Fibroblast of the aortic adventitia (primary cell): Measurements from ENCODE around the gene RBMS3. TPM values are rescaled to one million over a fixed set of nuclear protein-coding genes. Genes with fewer than 3 reads are reported as not detected.

Source experiments
- DNase-seq: peaks from one replicate; pipeline ENCODE4 v3.0.0-alpha.2; 2010; ENCODE audit warnings: low read depth
- H3K4me3 ChIP-seq: 2 replicates; pipeline ENCODE4 v1.5.1; 2011; ENCODE audit warnings: low read depth, mild to moderate bottlenecking, control low read depth, low read length, moderate library complexity
- CTCF ChIP-seq: IDR thresholded peaks from 2 replicates; pipeline ENCODE4 v1.5.1; 2011; ENCODE audit warnings: mild to moderate bottlenecking, low read length, control low read depth, inconsistent platforms; ENCODE audit not compliant: insufficient read depth
- total RNA-seq: library from RNA; depleted of rRNA; stranded (reverse); fragments of >200 nt; gene quantifications from 2 replicates; pipeline ENCODE4 v1.2.3, GENCODE V29; 2012; ENCODE audit warnings: low replicate concordance

RBMS3 gene
- total RNA-seq, 1 donor = 84.1 TPM

- H3K4me3 ChIP-seq = no peak overlapping the region
- DNase-seq = no peak
- no peak for TF ChIP-seq CTCF
Observed at GRCh38 chr3:29331035-29331434, 50.2 kb downstream of the RBMS3 start.

- DNase-seq = no peak
- no peak for TF ChIP-seq CTCF
- peak overlapping the region; percentile 29 for H3K4me3 ChIP-seq
Observed at GRCh38 chr3:29331456-29332194, 50.8 kb downstream of the RBMS3 start.

GRCh38 chr3:29332195-29332637, 51.3 kb downstream of the RBMS3 start:
- no peak for DNase-seq
- peak overlapping the region; percentile 23 for H3K4me3 ChIP-seq
- no peak for TF ChIP-seq CTCF

GRCh38 chr3:29333576-29333975, 52.7 kb downstream of the RBMS3 start:
- no peak overlapping the region for H3K4me3 ChIP-seq
- no peak for TF ChIP-seq CTCF
- peak; percentile 54 for DNase-seq

- no peak overlapping the region for H3K4me3 ChIP-seq
- no peak for DNase-seq
- TF ChIP-seq CTCF = no peak
Observed at GRCh38 chr3:29334706-29335105, 53.8 kb downstream of the RBMS3 start.

- peak; percentile 99 for DNase-seq
- H3K4me3 ChIP-seq = peak overlapping the region; percentile 51
- no peak for TF ChIP-seq CTCF
Observed at GRCh38 chr3:29335438-29335837, 54.6 kb downstream of the RBMS3 start.

- DNase-seq = peak; percentile 68
- TF ChIP-seq CTCF = no peak
- H3K4me3 ChIP-seq = peak overlapping the region; percentile 51
Observed at GRCh38 chr3:29335943-29336342, 55.1 kb downstream of the RBMS3 start.
